AG20443 (cell line): Measurements from ENCODE around the gene NFAM1.

Source experiments
- DNase-seq: peaks from one replicate; pipeline ENCODE4 v3.0.0; 2012; ENCODE audit warnings: low spot score, mixed read lengths

NFAM1 gene

GRCh38 chr22:42432020-42432596 is at the start of gene NFAM1:
NFAM1 (minus strand) TSS chr22:42432403; CDS start chr22:42432357, 46 bp downstream.
- no peak for DNase-seq

- DNase-seq, result no peak
These were observed 42.9 kb upstream of the NFAM1 start for GRCh38 chr22:42475122-42475521.

GRCh38 chr22:42473484-42474193 is 41.4 kb upstream of the NFAM1 start:
- DNase-seq, result peak; percentile 66

- no peak for DNase-seq
These were observed 40.5 kb upstream of the NFAM1 start for GRCh38 chr22:42472671-42473070.

- DNase-seq, result no peak
These were observed 39.2 kb upstream of the NFAM1 start for GRCh38 chr22:42471441-42471840.

GRCh38 chr22:42470366-42471082 is 38.3 kb upstream of the NFAM1 start:
- DNase-seq, result no peak

- DNase-seq, result no peak
These were observed 36.6 kb upstream of the NFAM1 start for GRCh38 chr22:42468841-42469240.

- DNase-seq, result no peak
These were observed 29.8 kb upstream of the NFAM1 start for GRCh38 chr22:42462016-42462415.

- no peak for DNase-seq
These were observed 29.3 kb upstream of the NFAM1 start for GRCh38 chr22:42461511-42461910.

- no peak for DNase-seq
These were observed 27.3 kb upstream of the NFAM1 start for GRCh38 chr22:42459287-42460063.

GRCh38 chr22:42452916-42453315 is 20.7 kb upstream of the NFAM1 start:
- peak; percentile 3 for DNase-seq

- peak; percentile 6 for DNase-seq
These were observed 20.3 kb upstream of the NFAM1 start for GRCh38 chr22:42452456-42452855.

- no peak for DNase-seq
These were observed 19.4 kb upstream of the NFAM1 start for GRCh38 chr22:42451499-42452145.

- DNase-seq, result no peak
These were observed 18.7 kb upstream of the NFAM1 start for GRCh38 chr22:42450862-42451261.

GRCh38 chr22:42446151-42446550 is 13.9 kb upstream of the NFAM1 start:
- no peak for DNase-seq

- peak; percentile 93 for DNase-seq
These were observed 12.1 kb upstream of the NFAM1 start for GRCh38 chr22:42444077-42444904.

GRCh38 chr22:42443240-42444076 is 11.3 kb upstream of the NFAM1 start:
- DNase-seq, result no peak

- no peak for DNase-seq
These were observed 10.5 kb upstream of the NFAM1 start for GRCh38 chr22:42442748-42443147.

GRCh38 chr22:42440728-42441127 is 8.5 kb upstream of the NFAM1 start:
- no peak for DNase-seq
